HEK293 (cell line): ENCODE results near the gene HS1BP3.

ENCODE experiments used
- CTCF ChIA-PET: fragments of 350-600 bp; formaldehyde crosslinking; extraction: SDS; loops from one replicate; lab custom pipeline; 2021; ENCODE audit warnings: antibody characterized with exemption; lab: Yijun Ruan, JAX
- POLR2A ChIA-PET: fragments of 300-600 bp; formaldehyde crosslinking; extraction: SDS; loops from one replicate; lab custom pipeline; 2020; ENCODE audit warnings: antibody characterized with exemption, inconsistent platforms; lab: Yijun Ruan, JAX
- H3K27ac ChIP-seq: fragments of 200-500 bp; sonication (Bioruptor generic); 2 replicates; pipeline ENCODE4 v1.5.1; 2014; ENCODE audit warnings: low read depth, low read length, control low read depth, inconsistent platforms; ENCODE audit errors: extremely low read depth
- H3K36me3 ChIP-seq, 2 experiments: fragments of 200-500 bp in 1 of 2; sonication (Bioruptor generic) in 1 of 2; 1 replicate in 1 of 2; 2 replicates in 1 of 2; pipeline ENCODE4 v1.5.1; 2014 to 2017; ENCODE audit warnings: inconsistent platforms in 2 of 2, low read length in 2 of 2; ENCODE audit not compliant: control insufficient read depth in 2 of 2, insufficient read depth in 1 of 2
- H3K4me1 ChIP-seq: fragments of 200-500 bp; sonication (Bioruptor generic); 2 replicates; pipeline ENCODE4 v1.5.1; 2014; ENCODE audit warnings: mild to moderate bottlenecking, low read length, inconsistent platforms; ENCODE audit not compliant: control insufficient read depth, insufficient read depth
- H3K4me3 ChIP-seq: 2 replicates; pipeline ENCODE4 v1.5.1; 2011; ENCODE audit warnings: low read depth, mild to moderate bottlenecking, control low read depth, low read length, moderate library complexity
- H3K9me3 ChIP-seq: fragments of 200-500 bp; sonication (Bioruptor generic); 2 replicates; pipeline ENCODE4 v1.5.1; 2014; ENCODE audit warnings: low read depth, low read length, inconsistent platforms; ENCODE audit not compliant: control insufficient read depth, insufficient read depth
- EGR2 ChIP-seq: fragments of 450-650 bp; formaldehyde crosslinking; IDR thresholded peaks from 2 replicates; pipeline ENCODE4 v1.5.1; 2016; ENCODE audit warnings: low read depth, missing biosample characterization, missing genetic modification characterization
- GFI1B ChIP-seq: fragments of 450-650 bp; formaldehyde crosslinking; IDR thresholded peaks from 2 replicates; pipeline ENCODE4 v1.5.1; 2016; ENCODE audit warnings: missing biosample characterization, missing genetic modification characterization
- KLF7 ChIP-seq: fragments of 450-650 bp; formaldehyde crosslinking; IDR thresholded peaks from 2 replicates; pipeline ENCODE4 v1.5.1; 2016; ENCODE audit warnings: missing biosample characterization, missing genetic modification characterization, borderline replicate concordance
- PATZ1 ChIP-seq: fragments of 450-650 bp; formaldehyde crosslinking; IDR thresholded peaks from 2 replicates; pipeline ENCODE4 v1.5.1; 2016; ENCODE audit warnings: missing biosample characterization, missing genetic modification characterization
- SCRT1 ChIP-seq: fragments of 450-650 bp; formaldehyde crosslinking; IDR thresholded peaks from 2 replicates; pipeline ENCODE4 v1.5.1; 2016; ENCODE audit warnings: missing biosample characterization, missing genetic modification characterization, borderline replicate concordance
- SP7 ChIP-seq: fragments of 450-650 bp; formaldehyde crosslinking; IDR thresholded peaks from 2 replicates; pipeline ENCODE4 v1.5.1; 2016; ENCODE audit warnings: missing biosample characterization, missing genetic modification characterization
- ZBTB17 ChIP-seq: fragments of 450-650 bp; formaldehyde crosslinking; IDR thresholded peaks from 2 replicates; pipeline ENCODE4 v1.5.1; 2016; ENCODE audit warnings: missing biosample characterization, missing genetic modification characterization
- ZFP69B ChIP-seq: fragments of 450-650 bp; formaldehyde crosslinking; IDR thresholded peaks from 2 replicates; pipeline ENCODE4 v1.5.1; 2016; ENCODE audit warnings: missing biosample characterization, missing genetic modification characterization
- ZNF146 ChIP-seq: fragments of 450-650 bp; formaldehyde crosslinking; IDR thresholded peaks from 2 replicates; pipeline ENCODE4 v1.5.1; 2016; ENCODE audit warnings: missing biosample characterization, missing genetic modification characterization
- ZNF18 ChIP-seq: fragments of 450-650 bp; formaldehyde crosslinking; IDR thresholded peaks from 2 replicates; pipeline ENCODE4 v1.5.1; 2016; ENCODE audit warnings: missing biosample characterization, missing genetic modification characterization
- ZNF350 ChIP-seq: fragments of 450-650 bp; formaldehyde crosslinking; IDR thresholded peaks from 2 replicates; pipeline ENCODE4 v1.5.0; 2017; ENCODE audit warnings: missing biosample characterization, mild to moderate bottlenecking, missing genetic modification characterization
- ZNF394 ChIP-seq: fragments of 450-650 bp; formaldehyde crosslinking; IDR thresholded peaks from 2 replicates; pipeline ENCODE4 v1.5.1; 2016; ENCODE audit warnings: missing biosample characterization, missing genetic modification characterization, mild to moderate bottlenecking, moderate library complexity, borderline replicate concordance
- ZNF404 ChIP-seq: fragments of 450-650 bp; formaldehyde crosslinking; IDR thresholded peaks from 2 replicates; pipeline ENCODE4 v1.5.1; 2017; ENCODE audit warnings: missing biosample characterization, missing genetic modification characterization
- ZNF549 ChIP-seq: fragments of 450-650 bp; IDR thresholded peaks from 2 replicates; pipeline ENCODE4 v1.5.1; 2018; ENCODE audit warnings: missing biosample characterization, missing genetic modification characterization, mild to moderate bottlenecking, inconsistent platforms, moderate library complexity
- ZNF585B ChIP-seq: fragments of 450-650 bp; formaldehyde crosslinking; IDR thresholded peaks from 2 replicates; pipeline ENCODE4 v1.5.1; 2016; ENCODE audit warnings: missing biosample characterization, missing genetic modification characterization
- ZNF600 ChIP-seq: fragments of 450-650 bp; formaldehyde crosslinking; IDR thresholded peaks from 2 replicates; pipeline ENCODE4 v1.5.1; 2016; ENCODE audit warnings: missing biosample characterization, missing genetic modification characterization
- ZNF701 ChIP-seq: fragments of 450-650 bp; formaldehyde crosslinking; IDR thresholded peaks from 2 replicates; pipeline ENCODE4 v1.5.1; 2016; ENCODE audit warnings: missing biosample characterization, missing genetic modification characterization
- ZNF830 ChIP-seq: fragments of 450-650 bp; IDR thresholded peaks from 2 replicates; pipeline ENCODE4 v1.5.0; 2018; ENCODE audit warnings: missing biosample characterization, missing genetic modification characterization, low read depth, mild to moderate bottlenecking, moderate library complexity
- ZNF843 ChIP-seq: fragments of 450-650 bp; formaldehyde crosslinking; IDR thresholded peaks from 2 replicates; pipeline ENCODE4 v1.5.1; 2016; ENCODE audit warnings: missing biosample characterization, missing genetic modification characterization
- TF ChIP-seq, protein P1 (sequence below): fragments of 450-650 bp; formaldehyde crosslinking; IDR thresholded peaks from 2 replicates; pipeline ENCODE4 v1.5.1; 2016; ENCODE audit warnings: missing biosample characterization, missing genetic modification characterization
- TF ChIP-seq, protein P2 (sequence below): fragments of 450-650 bp; formaldehyde crosslinking; IDR thresholded peaks from 2 replicates; pipeline ENCODE4 v1.5.1; 2016; ENCODE audit warnings: missing biosample characterization, missing genetic modification characterization

HS1BP3 gene

DNA sequence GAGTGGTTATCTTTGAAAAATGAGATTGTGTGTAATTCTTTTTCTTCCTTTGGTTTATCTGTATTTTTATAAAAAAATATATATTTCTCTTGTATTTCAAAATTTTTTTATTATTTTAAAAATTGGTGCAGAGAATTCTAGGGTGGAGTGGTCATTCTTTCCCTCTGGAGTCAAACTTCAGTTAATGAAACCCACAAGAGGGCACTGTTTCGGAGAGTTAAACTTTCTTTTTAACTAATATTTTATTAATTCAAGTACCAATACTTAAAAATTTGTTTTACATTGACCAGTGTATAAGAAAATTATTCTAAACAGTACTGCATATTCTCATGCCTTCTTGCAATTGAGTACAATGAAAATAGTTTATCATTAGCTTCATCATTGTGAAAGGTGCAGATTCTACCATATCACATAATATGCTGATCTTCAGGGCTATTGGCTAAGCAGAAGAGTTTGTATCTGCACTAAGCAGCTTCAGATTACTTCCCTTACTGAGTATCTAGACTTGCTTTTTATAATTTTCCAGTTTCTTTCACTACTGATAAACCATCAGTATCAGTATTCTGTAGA is 50.1 kb downstream of the HS1BP3 start (continued):
- TF ChIP-seq, protein P1, sequence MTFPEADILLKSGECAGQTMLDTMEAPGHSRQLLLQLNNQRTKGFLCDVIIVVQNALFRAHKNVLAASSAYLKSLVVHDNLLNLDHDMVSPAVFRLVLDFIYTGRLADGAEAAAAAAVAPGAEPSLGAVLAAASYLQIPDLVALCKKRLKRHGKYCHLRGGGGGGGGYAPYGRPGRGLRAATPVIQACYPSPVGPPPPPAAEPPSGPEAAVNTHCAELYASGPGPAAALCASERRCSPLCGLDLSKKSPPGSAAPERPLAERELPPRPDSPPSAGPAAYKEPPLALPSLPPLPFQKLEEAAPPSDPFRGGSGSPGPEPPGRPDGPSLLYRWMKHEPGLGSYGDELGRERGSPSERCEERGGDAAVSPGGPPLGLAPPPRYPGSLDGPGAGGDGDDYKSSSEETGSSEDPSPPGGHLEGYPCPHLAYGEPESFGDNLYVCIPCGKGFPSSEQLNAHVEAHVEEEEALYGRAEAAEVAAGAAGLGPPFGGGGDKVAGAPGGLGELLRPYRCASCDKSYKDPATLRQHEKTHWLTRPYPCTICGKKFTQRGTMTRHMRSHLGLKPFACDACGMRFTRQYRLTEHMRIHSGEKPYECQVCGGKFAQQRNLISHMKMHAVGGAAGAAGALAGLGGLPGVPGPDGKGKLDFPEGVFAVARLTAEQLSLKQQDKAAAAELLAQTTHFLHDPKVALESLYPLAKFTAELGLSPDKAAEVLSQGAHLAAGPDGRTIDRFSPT (tag by site-specific recombination) = no peak
- TF ChIP-seq PATZ1 (tag by site-specific recombination) (no peak), ZBTB17 (tag by site-specific recombination) (no peak), SP7 (tag by site-specific recombination) (no peak)

GRCh38 chr2:20599861-20600461 is 50.9 kb downstream of the HS1BP3 start:
- TF ChIP-seq GFI1B (tag by site-specific recombination) = no peak
- TF ChIP-seq ZNF830 (tag by site-specific recombination) = no peak
- no peaks in the 10 kb centered on the region for H3K36me3 ChIP-seq
- H3K9me3 ChIP-seq = no peaks in the 10 kb centered on the region
- H3K4me1 ChIP-seq = no peaks in the 10 kb centered on the region
- ChIA-PET POLR2A (interaction anchor here (0.6 to 1.6 kb wide), 4 partner anchors 16 to 153 kb away, joined by 3 to 8 read pairs (median 4); partner anchors contain the start of gene RHOB), CTCF (interaction anchor here (0.6 to 2.1 kb wide), 12 partner anchors 8 to 1099 kb away, joined by 3 to 6 read pairs (median 4); no protein-coding TSS in a partner anchor)
- no peak overlapping the region for H3K4me3 ChIP-seq
- no peak overlapping the region for H3K27ac ChIP-seq

DNA sequence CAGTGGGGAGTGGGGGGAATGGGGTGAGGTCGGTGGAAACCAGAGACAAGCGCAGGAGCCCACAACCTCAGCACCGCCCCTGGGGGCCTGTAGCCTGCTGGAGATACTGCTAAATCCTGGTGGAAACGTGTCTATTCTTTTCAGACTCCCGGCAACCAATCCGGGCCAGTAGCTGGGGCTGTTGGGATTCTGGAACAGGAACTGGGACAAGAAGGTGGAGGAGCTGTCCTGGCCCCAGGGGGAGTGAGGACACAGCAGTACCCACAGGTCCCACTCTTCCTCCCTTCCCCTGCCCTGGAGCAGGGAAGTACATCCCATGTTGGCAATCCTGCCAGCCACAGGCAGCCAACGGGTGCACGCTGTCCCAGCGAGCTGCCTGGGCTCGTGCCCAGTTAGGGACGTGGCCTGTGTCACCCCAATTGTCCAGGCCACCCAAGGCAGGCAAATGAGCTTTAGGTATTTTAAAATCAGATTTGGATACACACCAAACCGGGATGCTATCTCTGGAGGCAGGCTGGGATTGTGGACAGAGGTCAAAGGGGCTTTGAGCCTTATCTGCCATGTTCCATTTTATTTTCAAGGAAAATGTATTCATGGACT is 51.8 kb downstream of the HS1BP3 start:
- no peaks in the 10 kb centered on the region for H3K36me3 ChIP-seq
- no peaks in the 10 kb centered on the region for H3K4me1 ChIP-seq
- no peak overlapping the region for H3K4me3 ChIP-seq
- H3K27ac ChIP-seq = no peak overlapping the region
- no peaks in the 10 kb centered on the region for H3K9me3 ChIP-seq
- CTCF ChIA-PET = interaction anchor here (0.6 to 2.1 kb wide), 11 partner anchors 9 to 1098 kb away, joined by 3 to 6 read pairs (median 4); no protein-coding TSS in a partner anchor
- POLR2A ChIA-PET = interaction anchor here (0.7 to 4.2 kb wide), 5 partner anchors 75 to 159 kb away, joined by 3 to 29 read pairs (median 7); partner anchors contain the start of gene RHOB
- TF ChIP-seq, protein P1 (tag by site-specific recombination) = no peak
- TF ChIP-seq ZNF394 (tag by site-specific recombination) = no peak
- TF ChIP-seq ZNF350 = no peak
- TF ChIP-seq ZNF600 (tag by site-specific recombination) = no peak
- TF ChIP-seq ZNF146 (tag by site-specific recombination) = no peak
- no peak for TF ChIP-seq GFI1B (tag by site-specific recombination)
- no peak for TF ChIP-seq SCRT1 (tag by site-specific recombination)
- TF ChIP-seq, protein P2, sequence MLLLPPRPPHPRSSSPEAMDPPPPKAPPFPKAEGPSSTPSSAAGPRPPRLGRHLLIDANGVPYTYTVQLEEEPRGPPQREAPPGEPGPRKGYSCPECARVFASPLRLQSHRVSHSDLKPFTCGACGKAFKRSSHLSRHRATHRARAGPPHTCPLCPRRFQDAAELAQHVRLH (tag by site-specific recombination) = no peak
- TF ChIP-seq KLF7 (tag by site-specific recombination) = no peak
- TF ChIP-seq ZFP69B (tag by site-specific recombination) = no peak
- no peak for TF ChIP-seq ZNF701 (tag by site-specific recombination)
- no peak for TF ChIP-seq EGR2
- no peak for TF ChIP-seq ZNF404
- no peak for TF ChIP-seq ZNF18 (tag by site-specific recombination)
- TF ChIP-seq ZNF843 (tag by site-specific recombination) = no peak
- TF ChIP-seq ZNF549 = no peak
- TF ChIP-seq ZNF585B = no peak
